DOHH2 (cell line): Measurements from ENCODE around the gene RUFY2.
"Not testable (repeated sequence)": the region's sequence is repeated elsewhere in the genome, so short reads cannot be mapped to it uniquely, and the experiment has no call there.

Source experiments
- H3F3A ChIP-seq: fragments of 200-600 bp; sonication (generic), shearing (Covaris generic); 2 replicates; pipeline ENCODE4 v1.6.0; 2016; ENCODE audit warnings: antibody characterized with exemption, mild to moderate bottlenecking; ENCODE audit not compliant: control insufficient read depth, insufficient read depth
- H3K27ac ChIP-seq: fragments of 200-600 bp; sonication (generic); 2 replicates; pipeline ENCODE4 v1.5.1; 2014; ENCODE audit warnings: low read depth, mild to moderate bottlenecking, low read length, moderate library complexity
- H3K27me3 ChIP-seq: fragments of 200-600 bp; sonication (generic); 2 replicates; pipeline ENCODE4 v1.6.1; 2014; ENCODE audit warnings: mild to moderate bottlenecking, low read length, mixed read lengths; ENCODE audit not compliant: control insufficient read depth
- H3K36me3 ChIP-seq: fragments of 200-600 bp; sonication (generic); 2 replicates; pipeline ENCODE4 v1.6.1; 2014; ENCODE audit warnings: mild to moderate bottlenecking, low read length, moderate library complexity, mixed read lengths; ENCODE audit not compliant: control insufficient read depth
- H3K4me1 ChIP-seq: fragments of 200-600 bp; sonication (generic); 2 replicates; pipeline ENCODE4 v1.6.1; 2014; ENCODE audit warnings: mild to moderate bottlenecking, low read length, mixed read lengths; ENCODE audit not compliant: control insufficient read depth
- H3K4me2 ChIP-seq: fragments of 200-600 bp; sonication (generic); 2 replicates; pipeline ENCODE4 v1.6.0; 2014; ENCODE audit warnings: mild to moderate bottlenecking, low read length, moderate library complexity
- H3K4me3 ChIP-seq: fragments of 200-600 bp; sonication (generic); 2 replicates; pipeline ENCODE4 v1.5.1; 2014; ENCODE audit warnings: mild to moderate bottlenecking, low read length, mixed read lengths
- H3K79me2 ChIP-seq: fragments of 200-600 bp; sonication (generic); 2 replicates; pipeline ENCODE4 v1.6.1; 2014; ENCODE audit warnings: mild to moderate bottlenecking, low read length, mixed read lengths; ENCODE audit not compliant: control insufficient read depth
- H3K9me2 ChIP-seq: fragments of 200-600 bp; sonication (generic); replicated peaks from 2 replicates; pipeline ENCODE4 v1.6.1; 2014; ENCODE audit warnings: mild to moderate bottlenecking, low read length, mixed read lengths; ENCODE audit not compliant: control insufficient read depth
- H3K9me3 ChIP-seq: fragments of 200-600 bp; sonication (generic); 2 replicates; pipeline ENCODE4 v1.6.1; 2014; ENCODE audit warnings: antibody characterized with exemption, low read length, mixed read lengths; ENCODE audit not compliant: control insufficient read depth, insufficient read depth
- H4K20me1 ChIP-seq: fragments of 200-600 bp; sonication (generic); 2 replicates; pipeline ENCODE4 v1.6.0; 2014; ENCODE audit warnings: low read depth, mild to moderate bottlenecking, antibody characterized with exemption, low read length, moderate library complexity; ENCODE audit not compliant: control insufficient read depth, insufficient read depth
- CTCF ChIP-seq: fragments of 200-600 bp; sonication (generic); IDR thresholded peaks from one replicate; pipeline ENCODE4 v1.5.1; 2014; ENCODE audit warnings: antibody characterized with exemption, mild to moderate bottlenecking, low read depth, low read length; ENCODE audit not compliant: poor library complexity, severe bottlenecking
- EZH2phosphoT487 ChIP-seq: fragments of 200-600 bp; sonication (generic); IDR thresholded peaks from 2 replicates; pipeline ENCODE4 v1.6.1; 2017; ENCODE audit warnings: borderline replicate concordance, mild to moderate bottlenecking, antibody characterized with exemption, low read length, moderate library complexity, mixed read lengths

RUFY2 gene

GRCh38 chr10:68327889-68328786 is 78.9 kb downstream of the RUFY2 start:
- Histone ChIP-seq H3K9me3 (no peaks in the 10 kb centered on the region), H3K9me2 (no peaks in the 10 kb centered on the region), H3K27ac (peak overlapping the region; percentile 44), H3K79me2 (peaks cover 24% of the 10 kb centered on the region), H3K4me2 (peak overlapping the region; percentile 84), H3K27me3 (no peaks in the 10 kb centered on the region), H3K4me1 (peaks cover 43% of the 10 kb centered on the region), H4K20me1 (peaks cover 1% of the 10 kb centered on the region; the same call in 1 of the 2 replicates), H3K4me3 (peak overlapping the region; percentile 72), H3K36me3 (peaks cover 12% of the 10 kb centered on the region), H3F3A (peaks cover 11% of the 10 kb centered on the region; the same call in 1 of the 2 replicates)
- TF ChIP-seq CTCF (no peak), EZH2phosphoT487 (no peak)

- H3K4me3 ChIP-seq, H3K79me2 ChIP-seq, H3K27me3 ChIP-seq, H4K20me1 ChIP-seq, H3K27ac ChIP-seq, H3K36me3 ChIP-seq, H3K9me3 ChIP-seq, H3K9me2 ChIP-seq, H3F3A ChIP-seq, H3K4me2 ChIP-seq: not testable (repeated sequence)
- H3K4me1 ChIP-seq: peaks cover 21% of the 10 kb centered on the region
These were observed 82.7 kb downstream of the RUFY2 start for GRCh38 chr10:68324396-68324795.

GRCh38 chr10:68318331-68319059 is 88.6 kb downstream of the RUFY2 start:
- Histone ChIP-seq H3K4me3 (no peak overlapping the region), H3K4me2 (no peak overlapping the region), H3K27ac (no peak overlapping the region), H3K9me3 (peaks cover 6% of the 10 kb centered on the region; the same call in 1 of the 2 replicates), H3K27me3 (no peaks in the 10 kb centered on the region), H3K9me2 (no peaks in the 10 kb centered on the region), H3K79me2 (no peaks in the 10 kb centered on the region), H3K36me3 (no peaks in the 10 kb centered on the region), H3F3A (no peaks in the 10 kb centered on the region), H3K4me1 (peaks cover 6% of the 10 kb centered on the region), H4K20me1 (no peaks in the 10 kb centered on the region)
- TF ChIP-seq CTCF (no peak), EZH2phosphoT487 (no peak)

- no peak overlapping the region for H3K4me3 ChIP-seq
- H3K27me3 ChIP-seq: no peaks in the 10 kb centered on the region
- H3K4me2 ChIP-seq: no peak overlapping the region
- peaks cover 10% of the 10 kb centered on the region for H3K4me1 ChIP-seq
- peaks cover 6% of the 10 kb centered on the region; the same call in 1 of the 2 replicates for H3K9me3 ChIP-seq
- no peaks in the 10 kb centered on the region for H3K79me2 ChIP-seq
- no peaks in the 10 kb centered on the region for H3K9me2 ChIP-seq
- H3K27ac ChIP-seq: no peak overlapping the region
- TF ChIP-seq CTCF: no peak
- TF ChIP-seq EZH2phosphoT487: no peak
- H4K20me1 ChIP-seq: no peaks in the 10 kb centered on the region
- H3F3A ChIP-seq: no peaks in the 10 kb centered on the region
- H3K36me3 ChIP-seq: no peaks in the 10 kb centered on the region
These were observed 91.5 kb downstream of the RUFY2 start for GRCh38 chr10:68315582-68315981.

GRCh38 chr10:68314930-68315329 is 92.1 kb downstream of the RUFY2 start:
- H3F3A ChIP-seq, H4K20me1 ChIP-seq, H3K79me2 ChIP-seq, H3K4me2 ChIP-seq, H3K9me3 ChIP-seq, H3K36me3 ChIP-seq, H3K9me2 ChIP-seq, H3K27ac ChIP-seq, H3K27me3 ChIP-seq, H3K4me3 ChIP-seq: not testable (repeated sequence)
- H3K4me1 ChIP-seq: peaks cover 10% of the 10 kb centered on the region
